ENCODE measurements around the gene ST3GAL6.

The ST3GAL6 gene

GRCh38 chr3:98782824-98783500, 19.8 kb downstream of the ST3GAL6 start:
- Mint-ChIP-seq H3K4me3 (no peak overlapping the region), H3K4me1 (no peaks in the 10 kb centered on the region), H3K9me3 (no peaks in the 10 kb centered on the region), H3K27ac (ENCODE audit: low read depth) (no peak overlapping the region), H3K36me3 (ENCODE audit: insufficient read depth) (peaks cover 3% of the 10 kb centered on the region), H3K27me3 (peaks cover 47% of the 10 kb centered on the region)
- no peak for DNase-seq (ENCODE audit: low spot score in 2 of 2)
- no peak for ATAC-seq (replicated peaks; ENCODE audit: extremely low read depth, poor library complexity, severe bottlenecking)

- Mint-ChIP-seq H3K36me3 (ENCODE audit: insufficient read depth) (peaks cover 3% of the 10 kb centered on the region), H3K27me3 (peaks cover 36% of the 10 kb centered on the region), H3K4me3 (no peak overlapping the region), H3K27ac (ENCODE audit: low read depth) (no peak overlapping the region), H3K9me3 (no peaks in the 10 kb centered on the region), H3K4me1 (no peaks in the 10 kb centered on the region)
- no peak for DNase-seq (ENCODE audit: low spot score in 2 of 2)
- ATAC-seq (replicated peaks; ENCODE audit: extremely low read depth, poor library complexity, severe bottlenecking): no peak
These were observed 20.9 kb downstream of the ST3GAL6 start for GRCh38 chr3:98784042-98784441.

- no peaks in the 10 kb centered on the region for H3K9me3 Mint-ChIP-seq
- no peak overlapping the region for H3K27ac Mint-ChIP-seq (ENCODE audit: low read depth)
- H3K4me3 Mint-ChIP-seq: no peak overlapping the region
- DNase-seq (ENCODE audit: low spot score in 2 of 2) (no peak), ATAC-seq (replicated peaks; ENCODE audit: extremely low read depth, poor library complexity, severe bottlenecking) (no peak)
- no peaks in the 10 kb centered on the region for H3K4me1 Mint-ChIP-seq
- peaks cover 35% of the 10 kb centered on the region for H3K27me3 Mint-ChIP-seq
- peaks cover 3% of the 10 kb centered on the region for H3K36me3 Mint-ChIP-seq (ENCODE audit: insufficient read depth)
These were observed 21.8 kb downstream of the ST3GAL6 start for GRCh38 chr3:98784666-98785600.

DNA sequence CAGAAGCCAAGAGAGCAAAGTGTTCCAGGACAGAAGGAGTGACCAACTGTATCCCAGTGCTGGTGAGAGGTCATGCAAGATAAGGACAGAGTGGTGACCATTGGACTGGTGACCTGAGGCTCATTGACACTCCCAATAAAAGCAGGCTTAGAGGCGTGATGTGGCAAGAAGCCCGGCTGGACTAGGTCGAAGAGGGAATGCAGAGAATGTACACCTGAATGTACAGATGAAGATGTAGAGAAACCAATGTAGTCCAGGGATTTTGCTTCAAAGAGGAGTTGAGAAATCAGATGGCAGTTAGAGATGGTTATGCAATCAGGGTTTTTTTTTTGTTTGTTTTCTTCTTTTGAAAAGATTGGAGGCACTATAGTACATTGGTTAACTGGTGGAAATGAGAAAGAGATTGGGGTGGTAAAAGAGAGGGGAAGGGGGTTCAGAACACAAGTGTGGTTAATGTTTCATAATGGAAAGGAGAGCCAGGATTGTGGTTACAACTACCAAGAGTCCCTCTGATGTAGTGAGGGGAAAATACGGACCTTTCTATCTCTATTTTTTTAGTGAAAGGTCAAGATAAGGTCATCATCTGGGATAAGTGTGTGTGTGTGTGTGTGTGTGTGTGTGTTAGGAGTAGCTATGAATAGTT, 23.3 kb downstream of the ST3GAL6 start:
- Mint-ChIP-seq H3K27me3 (peaks cover 39% of the 10 kb centered on the region), H3K9me3 (no peaks in the 10 kb centered on the region), H3K4me3 (no peak overlapping the region), H3K27ac (ENCODE audit: low read depth) (no peak overlapping the region), H3K36me3 (ENCODE audit: insufficient read depth) (peaks cover 3% of the 10 kb centered on the region), H3K4me1 (no peaks in the 10 kb centered on the region)
- ATAC-seq (replicated peaks; ENCODE audit: extremely low read depth, poor library complexity, severe bottlenecking) (no peak), DNase-seq (ENCODE audit: low spot score in 2 of 2) (no peak)

DNA sequence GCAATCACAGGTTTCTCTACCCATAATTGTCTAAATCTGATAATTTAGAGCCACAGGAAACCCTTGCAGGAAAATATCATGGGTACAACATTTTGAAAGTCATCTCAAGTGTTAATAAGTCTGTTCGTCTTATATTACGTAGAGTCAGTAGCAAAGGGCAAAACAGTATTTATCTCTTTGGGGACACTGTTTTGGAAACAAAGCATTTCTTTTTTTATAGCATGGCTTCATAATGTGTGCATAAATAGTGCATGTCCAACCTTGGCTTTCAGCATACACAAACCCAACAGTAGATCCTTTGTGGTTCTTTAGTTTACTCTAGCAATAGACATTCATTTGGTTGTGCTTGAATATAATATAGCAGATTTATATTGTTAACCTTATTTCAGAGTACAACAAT, 24.0 kb downstream of the ST3GAL6 start:
- H3K27ac Mint-ChIP-seq (ENCODE audit: low read depth): no peak overlapping the region
- peaks cover 3% of the 10 kb centered on the region for H3K36me3 Mint-ChIP-seq (ENCODE audit: insufficient read depth)
- H3K4me3 Mint-ChIP-seq: no peak overlapping the region

DNA sequence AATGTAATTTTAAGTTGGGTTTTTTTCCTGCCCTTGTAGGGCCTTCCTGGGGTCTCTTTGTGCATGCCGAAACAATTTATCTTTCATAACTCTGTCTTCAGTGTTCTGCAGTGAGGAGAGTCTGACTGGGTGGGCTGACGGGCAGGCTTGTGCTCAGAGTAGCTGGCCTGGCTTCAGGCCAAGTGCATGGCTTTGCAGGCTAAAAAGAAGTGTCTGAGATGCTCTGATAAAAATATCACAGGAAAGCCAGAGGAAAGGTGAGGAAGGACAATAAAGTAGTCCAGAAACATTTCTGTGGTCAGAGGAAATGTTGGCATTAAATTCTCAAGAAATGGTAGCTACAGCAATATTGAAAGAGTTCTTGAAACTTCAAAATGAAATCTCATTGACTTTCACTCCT, 25.5 kb downstream of the ST3GAL6 start:
- Mint-ChIP-seq H3K36me3 (ENCODE audit: insufficient read depth) (no peaks in the 10 kb centered on the region), H3K4me1 (no peaks in the 10 kb centered on the region), H3K27me3 (peaks cover 50% of the 10 kb centered on the region), H3K27ac (ENCODE audit: low read depth) (no peak overlapping the region), H3K9me3 (no peaks in the 10 kb centered on the region), H3K4me3 (no peak overlapping the region)
- no peak for ATAC-seq (replicated peaks; ENCODE audit: extremely low read depth, poor library complexity, severe bottlenecking)
- no peak for DNase-seq (ENCODE audit: low spot score in 2 of 2)

More for the DNA sequence above, 24.0 kb downstream of the ST3GAL6 start:
- ATAC-seq (replicated peaks; ENCODE audit: extremely low read depth, poor library complexity, severe bottlenecking) (no peak), DNase-seq (ENCODE audit: low spot score in 2 of 2) (no peak)
- Mint-ChIP-seq H3K4me1 (no peaks in the 10 kb centered on the region), H3K27me3 (peaks cover 46% of the 10 kb centered on the region), H3K9me3 (no peaks in the 10 kb centered on the region)

DNA sequence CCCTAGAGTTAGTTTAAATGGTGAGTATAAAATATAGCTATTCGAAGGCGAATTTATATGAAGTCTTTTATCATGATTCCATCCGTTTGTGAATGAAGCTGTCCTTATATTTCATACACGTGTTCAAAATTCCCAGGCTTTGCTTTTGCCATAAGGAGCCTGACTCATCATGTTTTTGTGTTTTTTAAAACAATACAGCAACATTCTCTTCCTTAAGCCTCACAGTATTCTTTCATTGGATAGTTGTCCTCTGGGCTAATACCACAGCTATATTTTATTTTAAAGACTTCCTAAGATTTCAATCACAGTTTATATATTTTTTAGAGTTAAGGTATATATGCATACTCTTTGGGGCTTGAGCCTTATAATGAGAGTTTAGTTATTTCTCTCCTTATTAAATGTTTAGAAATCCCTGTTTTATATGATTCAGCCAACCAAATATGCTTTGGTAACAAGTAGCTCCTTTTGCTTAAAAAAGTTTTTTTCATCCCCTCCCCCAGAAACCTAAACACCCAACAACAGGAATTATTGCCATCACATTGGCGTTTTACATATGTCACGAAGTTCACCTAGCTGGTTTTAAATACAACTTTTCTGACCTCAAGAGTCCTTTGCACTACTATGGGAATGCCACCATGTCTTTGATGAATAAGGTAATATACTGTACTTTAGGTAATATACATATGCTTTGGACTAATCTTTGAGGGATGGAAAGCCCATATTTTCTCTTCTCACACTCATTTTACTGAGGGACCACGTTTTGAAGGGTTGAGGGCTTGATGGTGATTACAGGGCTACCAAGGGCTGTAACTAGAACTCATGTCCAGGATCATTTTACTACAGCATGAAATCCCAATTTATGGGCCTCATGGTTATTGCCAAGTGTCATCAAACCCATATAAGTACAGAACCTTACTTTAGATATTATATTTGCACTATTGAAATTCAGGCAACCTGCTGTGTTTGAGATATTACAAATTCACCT, 28.5 kb downstream of the ST3GAL6 start:
- Mint-ChIP-seq H3K36me3 (ENCODE audit: insufficient read depth) (peaks cover 2% of the 10 kb centered on the region), H3K4me3 (no peak overlapping the region)

GRCh38 chr3:98793971-98794370, 30.8 kb downstream of the ST3GAL6 start:
- ATAC-seq (replicated peaks; ENCODE audit: extremely low read depth, poor library complexity, severe bottlenecking) (no peak), DNase-seq (ENCODE audit: low spot score in 2 of 2) (no peak)
- H3K4me1 Mint-ChIP-seq: no peaks in the 10 kb centered on the region
- H3K36me3 Mint-ChIP-seq (ENCODE audit: insufficient read depth): peaks cover 2% of the 10 kb centered on the region
- no peak overlapping the region for H3K27ac Mint-ChIP-seq (ENCODE audit: low read depth)
- H3K27me3 Mint-ChIP-seq: peaks cover 46% of the 10 kb centered on the region
- no peak overlapping the region for H3K4me3 Mint-ChIP-seq
- no peaks in the 10 kb centered on the region for H3K9me3 Mint-ChIP-seq

More for the DNA sequence above, 28.5 kb downstream of the ST3GAL6 start:
- Mint-ChIP-seq H3K27me3 (peaks cover 51% of the 10 kb centered on the region), H3K27ac (ENCODE audit: low read depth) (no peak overlapping the region), H3K4me1 (no peaks in the 10 kb centered on the region), H3K9me3 (no peaks in the 10 kb centered on the region)
- DNase-seq (ENCODE audit: low spot score in 2 of 2) (no peak), ATAC-seq (replicated peaks; ENCODE audit: extremely low read depth, poor library complexity, severe bottlenecking) (no peak)

GRCh38 chr3:98796334-98796733, 33.2 kb downstream of the ST3GAL6 start:
- no peak for DNase-seq (ENCODE audit: low spot score in 2 of 2)
- Mint-ChIP-seq H3K4me3 (no peak overlapping the region), H3K4me1 (no peaks in the 10 kb centered on the region), H3K27me3 (peaks cover 31% of the 10 kb centered on the region), H3K9me3 (no peaks in the 10 kb centered on the region), H3K36me3 (ENCODE audit: insufficient read depth) (peaks cover 2% of the 10 kb centered on the region), H3K27ac (ENCODE audit: low read depth) (no peak overlapping the region)
- no peak for ATAC-seq (replicated peaks; ENCODE audit: extremely low read depth, poor library complexity, severe bottlenecking)

- Mint-ChIP-seq H3K9me3 (no peaks in the 10 kb centered on the region), H3K4me3 (no peak overlapping the region), H3K27ac (ENCODE audit: low read depth) (no peak overlapping the region), H3K27me3 (peaks cover 22% of the 10 kb centered on the region), H3K4me1 (no peaks in the 10 kb centered on the region), H3K36me3 (ENCODE audit: insufficient read depth) (peaks cover 2% of the 10 kb centered on the region)
- DNase-seq (ENCODE audit: low spot score in 2 of 2) (no peak), ATAC-seq (replicated peaks; ENCODE audit: extremely low read depth, poor library complexity, severe bottlenecking) (no peak)
These were observed 34.8 kb downstream of the ST3GAL6 start for GRCh38 chr3:98797905-98798304.

- no peak for ATAC-seq (replicated peaks; ENCODE audit: extremely low read depth, poor library complexity, severe bottlenecking)
- Mint-ChIP-seq H3K9me3 (no peaks in the 10 kb centered on the region), H3K4me1 (no peaks in the 10 kb centered on the region), H3K4me3 (no peak overlapping the region), H3K36me3 (ENCODE audit: insufficient read depth) (peaks cover 2% of the 10 kb centered on the region), H3K27me3 (peaks cover 16% of the 10 kb centered on the region), H3K27ac (ENCODE audit: low read depth) (no peak overlapping the region)
- DNase-seq (ENCODE audit: low spot score in 2 of 2): no peak
These were observed 35.7 kb downstream of the ST3GAL6 start for GRCh38 chr3:98798820-98799219.

GRCh38 chr3:98799479-98799878, 36.3 kb downstream of the ST3GAL6 start:
- ATAC-seq (replicated peaks; ENCODE audit: extremely low read depth, poor library complexity, severe bottlenecking): no peak

More at GRCh38 chr3:98799479-98799878, 36.3 kb downstream of the ST3GAL6 start:
- Mint-ChIP-seq H3K4me1 (no peaks in the 10 kb centered on the region), H3K4me3 (no peak overlapping the region), H3K36me3 (ENCODE audit: insufficient read depth) (peaks cover 2% of the 10 kb centered on the region), H3K9me3 (no peaks in the 10 kb centered on the region), H3K27ac (ENCODE audit: low read depth) (no peak overlapping the region), H3K27me3 (peaks cover 15% of the 10 kb centered on the region)
- DNase-seq (ENCODE audit: low spot score in 2 of 2): no peak

Data from central memory CD8-positive, alpha-beta T cell (primary cell).